GM18951 (cell line): ENCODE results near the gene CBFB.
"Not testable (repeated sequence)": the region's sequence is repeated elsewhere in the genome, so short reads cannot be mapped to it uniquely, and the experiment has no call there.

Source experiments
- POLR2A ChIP-seq: IDR thresholded peaks from 4 replicates; pipeline ENCODE4 v1.6.1; 2011; ENCODE audit warnings: mild to moderate bottlenecking; ENCODE audit not compliant: insufficient read length, insufficient read depth; ENCODE audit errors: extremely low read depth
- in situ Hi-C: fragments of 300-500 bp; cut with MboI; formaldehyde crosslinking; loops from one replicate; pipeline ENCODE4 v1.12.0; 2022; ENCODE audit warnings: low sequenced_read_pairs, mixed read lengths, inconsistent platforms; ENCODE audit not compliant: unreplicated experiment

Gene CBFB

DNA sequence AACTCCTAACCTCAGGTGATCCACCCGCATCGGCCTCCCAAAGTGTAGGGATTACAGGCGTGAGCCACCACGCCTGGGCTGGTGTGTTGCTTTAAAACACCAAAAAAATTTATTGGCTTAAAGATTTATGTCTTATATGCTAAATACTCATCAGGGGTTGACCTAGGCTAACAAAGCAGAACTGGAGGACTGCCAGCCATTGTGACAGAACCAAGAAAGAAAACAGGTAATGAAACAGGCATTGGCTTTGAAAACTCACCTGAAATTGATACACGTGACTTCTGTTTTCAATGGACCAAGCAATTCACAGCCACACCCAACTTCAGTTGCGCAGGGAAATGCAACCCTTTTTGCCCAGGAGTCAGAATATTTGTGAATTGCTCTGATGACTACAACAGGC is 75.9 kb downstream of the CBFB start:
- in situ Hi-C loops, result no loop called here

DNA sequence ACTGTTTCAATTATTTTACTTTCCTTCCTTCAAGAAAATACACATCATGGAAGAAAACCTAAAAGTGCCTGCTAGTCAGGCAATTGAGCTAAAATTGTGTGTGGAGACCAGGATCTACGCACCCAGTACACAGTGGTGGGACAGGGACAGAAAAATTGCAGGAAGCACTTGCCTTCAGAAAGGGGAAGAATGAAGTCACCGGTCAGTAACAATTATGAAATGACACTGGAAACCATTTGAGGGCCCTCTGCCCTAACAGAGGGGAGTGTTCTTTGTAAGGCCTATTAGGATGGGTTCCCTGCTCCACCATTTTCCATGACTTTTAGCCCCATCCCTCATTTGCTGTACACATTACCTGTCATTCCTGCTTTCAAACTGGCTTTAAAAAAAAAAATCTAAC is 76.3 kb downstream of the CBFB start:
- in situ Hi-C loops, result no loop called here
- TF ChIP-seq POLR2A, result no peak

More for the DNA sequence above, 75.9 kb downstream of the CBFB start:
- no peak for TF ChIP-seq POLR2A

DNA sequence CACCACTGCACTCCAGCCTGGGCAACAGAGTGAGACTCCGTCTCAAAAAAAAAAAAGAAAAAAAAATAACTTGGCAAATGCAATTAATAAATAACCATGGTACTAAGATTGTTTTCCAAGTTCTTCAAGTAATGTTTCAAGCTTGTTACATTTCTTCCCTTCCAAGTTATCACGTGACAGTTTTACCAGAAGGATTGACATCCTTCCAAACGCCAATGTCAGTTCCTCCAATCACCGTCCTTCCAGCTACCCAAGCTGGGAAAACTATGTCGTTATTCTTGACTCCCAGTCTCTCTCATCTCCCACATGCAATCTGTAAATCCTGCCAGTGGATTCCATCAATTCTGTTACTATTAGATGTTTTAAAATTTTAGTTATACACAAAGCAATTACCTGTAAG is 76.9 kb downstream of the CBFB start:
- in situ Hi-C loops, result no loop called here
- no peak for TF ChIP-seq POLR2A

DNA sequence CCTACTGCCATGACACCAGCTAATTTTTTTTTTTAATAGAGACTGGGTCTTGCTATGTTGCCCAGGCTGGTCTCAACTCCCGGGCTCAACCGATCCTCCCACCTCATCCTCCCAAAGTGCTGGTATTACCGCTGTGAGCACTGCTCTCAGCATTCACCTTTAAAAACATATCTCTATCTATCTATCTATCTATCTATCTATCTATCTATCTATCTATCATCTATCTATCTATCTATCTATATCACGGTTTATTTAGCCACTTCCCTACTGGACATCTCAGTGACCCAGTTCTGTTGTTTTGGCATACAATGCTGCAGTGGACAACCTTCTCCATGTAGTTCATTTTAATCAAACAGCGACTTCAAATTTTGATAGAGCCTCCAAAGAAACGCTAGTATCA is 79.5 kb downstream of the CBFB start:
- TF ChIP-seq POLR2A, result no peak
- in situ Hi-C loops, result no loop called here

DNA sequence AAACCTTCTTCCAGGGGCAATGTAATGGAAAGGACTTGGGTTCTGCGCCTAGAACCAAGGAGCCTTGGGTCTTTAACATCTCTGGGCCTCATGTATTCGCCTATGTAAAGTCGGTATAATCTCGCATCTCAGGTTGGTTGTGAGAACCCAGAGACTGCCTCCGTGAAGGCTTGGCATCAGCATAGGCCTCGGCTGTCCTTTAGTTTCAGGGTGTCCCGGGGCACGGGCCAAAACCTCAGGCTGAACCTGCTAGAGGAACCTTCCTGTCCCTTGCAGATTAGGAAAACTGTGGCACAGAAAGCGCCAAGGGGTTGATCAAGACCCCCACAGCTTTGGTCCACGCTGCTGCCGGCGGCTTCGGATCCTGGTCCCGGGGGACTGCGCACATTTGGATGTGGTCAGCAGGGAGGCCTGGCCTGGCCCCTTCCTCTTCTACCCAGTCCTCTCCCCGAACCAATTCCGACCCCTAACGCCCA is 80.0 kb downstream of the CBFB start:
- in situ Hi-C loops, result no loop called here

DNA sequence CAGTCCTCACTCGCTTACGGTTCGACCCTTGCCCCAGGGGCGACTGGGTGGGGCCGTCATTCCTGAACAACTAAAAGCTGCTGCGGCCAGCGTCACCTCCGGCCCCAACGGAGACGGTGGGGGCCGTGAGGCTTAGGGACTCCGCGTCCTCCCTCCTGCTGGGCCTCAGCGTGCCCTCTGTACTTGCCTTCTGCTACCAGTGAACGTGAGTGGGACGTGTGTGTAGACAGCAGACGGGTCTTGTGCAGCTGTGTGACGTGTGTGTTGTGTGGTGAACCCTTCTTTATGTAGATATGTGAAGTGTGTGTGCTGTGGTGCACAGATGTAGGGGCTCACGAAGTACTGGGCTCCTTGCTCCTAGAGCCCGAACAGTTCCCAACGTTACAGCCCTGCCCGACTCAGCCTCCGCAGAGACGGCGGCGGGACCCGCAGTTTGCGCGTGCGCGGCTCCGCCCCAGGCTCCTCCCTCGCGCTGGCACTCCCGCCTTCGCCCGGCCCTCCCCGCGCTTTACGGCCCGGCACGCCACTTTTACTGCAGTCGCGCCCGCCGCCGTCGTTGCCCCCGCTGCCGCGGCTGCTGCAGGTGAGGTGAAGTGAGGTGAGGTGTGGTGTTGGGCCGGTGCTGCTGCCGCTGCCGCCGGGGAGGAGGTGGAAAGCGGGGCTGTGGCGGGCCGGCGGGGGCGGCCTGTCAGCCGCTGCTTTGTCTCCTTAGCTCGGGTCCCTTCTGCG is 80.6 kb downstream of the CBFB start, which contains the start of gene PHAF1:
Gene PHAF1, plus strand, starts transcription at position 535 of the 729 bp plus-strand sequence. CDS start 235 bp downstream, outside the sequence.
- peak; percentile 95 for TF ChIP-seq POLR2A
- in situ Hi-C loops, result no loop called here

More for the DNA sequence above, 80.0 kb downstream of the CBFB start:
- TF ChIP-seq POLR2A, result no peak

DNA sequence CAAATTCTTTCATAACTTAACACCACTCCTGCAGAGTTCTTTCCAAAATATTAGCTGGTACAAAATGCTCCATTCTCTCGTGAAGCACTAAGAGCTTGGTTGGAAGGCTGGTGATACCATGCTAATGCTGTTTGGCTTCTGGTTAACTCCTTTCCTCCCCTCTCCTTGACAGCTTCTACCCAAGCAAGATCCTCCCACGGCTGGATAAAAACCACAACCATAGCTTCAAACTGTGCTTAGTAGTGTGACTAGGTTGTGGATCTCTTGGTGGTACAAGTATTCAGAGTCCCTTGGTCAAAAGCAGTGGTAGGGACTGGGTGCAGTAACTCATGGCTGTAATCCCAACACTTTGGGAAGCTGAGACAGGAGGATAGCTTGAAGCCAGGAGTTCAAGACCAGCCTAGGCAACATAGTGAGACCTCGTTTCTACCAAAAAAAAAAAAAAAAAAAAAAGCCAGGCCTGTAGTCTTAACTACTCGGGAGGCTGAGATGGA is 83.0 kb downstream of the CBFB start:
- in situ Hi-C loops, result no loop called here
- TF ChIP-seq POLR2A, result no peak

DNA sequence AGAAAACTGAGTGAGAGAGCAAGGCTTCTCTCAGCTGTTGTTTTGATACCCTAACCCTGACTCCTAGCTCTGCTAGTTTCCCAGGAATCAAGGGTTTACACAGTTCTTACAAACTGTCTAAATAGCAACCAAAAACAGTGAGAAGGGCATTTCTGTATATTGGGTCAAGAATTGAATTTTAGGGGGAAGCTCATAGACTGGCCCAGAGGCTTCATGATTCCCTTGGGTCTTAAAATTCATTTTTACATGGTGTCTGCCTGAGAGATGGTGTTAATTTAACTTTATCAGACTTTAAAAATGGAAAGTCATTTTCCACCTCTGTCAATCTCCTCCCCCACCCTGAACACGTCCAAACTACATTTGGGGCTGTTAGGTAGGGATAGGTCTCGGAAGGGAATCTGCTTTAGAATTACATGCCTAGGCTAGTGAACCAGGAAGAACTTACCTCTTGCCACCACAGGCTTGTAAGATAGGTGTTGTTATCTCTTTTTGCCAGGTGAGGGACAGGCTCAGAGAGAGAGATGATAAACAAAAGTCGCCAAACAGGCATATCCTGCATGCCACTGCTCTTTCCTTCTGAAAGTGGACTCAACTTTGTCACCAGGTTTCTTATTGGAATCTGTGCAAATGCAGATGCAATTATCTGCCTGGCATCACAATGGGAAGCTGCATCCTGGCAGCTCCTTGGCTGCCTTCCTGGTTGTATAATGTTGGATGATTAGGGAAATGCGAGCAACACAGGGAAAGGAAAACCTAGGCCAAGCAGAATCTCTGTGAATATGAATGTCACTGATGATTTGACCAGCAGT is 83.8 kb downstream of the CBFB start:
- in situ Hi-C loops, result no loop called here
- TF ChIP-seq POLR2A, result no peak

DNA sequence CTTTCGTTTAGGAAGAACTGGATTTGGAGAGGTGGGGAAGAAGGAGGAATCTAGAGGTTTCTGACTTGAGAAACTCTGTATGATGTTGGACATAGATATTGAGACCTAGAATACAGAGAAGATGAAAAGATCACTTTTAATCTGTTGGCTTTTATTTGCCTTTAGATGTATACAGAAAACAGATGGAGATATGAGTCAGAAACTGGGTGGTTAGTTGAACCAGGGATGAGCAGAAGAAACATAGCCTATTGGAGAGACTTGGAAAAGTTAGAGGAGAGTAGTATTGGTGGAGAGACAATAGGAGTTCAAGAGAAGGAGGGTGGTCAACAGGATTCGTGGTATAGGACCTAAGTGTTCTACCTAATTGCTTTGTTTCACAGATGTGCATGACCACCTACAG is 85.8 kb downstream of the CBFB start:
- TF ChIP-seq POLR2A, result no peak

DNA sequence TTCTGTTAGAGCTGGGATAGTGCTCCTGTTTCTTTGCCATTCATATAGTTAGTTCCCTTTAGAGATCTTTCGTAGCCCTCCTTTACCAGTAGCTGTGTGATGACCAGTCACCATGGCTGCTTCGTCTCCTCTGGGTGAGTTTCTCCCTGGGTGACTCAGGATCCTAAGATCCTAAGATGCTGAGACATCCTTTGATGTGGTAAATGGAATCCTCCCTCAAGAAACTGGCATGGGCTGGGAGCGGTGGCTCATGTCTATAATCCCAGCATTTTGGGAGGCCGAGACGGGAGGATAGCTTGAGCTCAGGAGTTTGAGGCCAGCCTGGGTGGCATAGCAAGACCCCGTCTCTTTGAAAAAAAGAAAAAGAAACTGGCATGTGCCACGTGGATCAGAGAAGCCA is 86.7 kb downstream of the CBFB start:
- in situ Hi-C loops, result no loop called here
- TF ChIP-seq POLR2A, result no peak

More for the DNA sequence above, 85.8 kb downstream of the CBFB start:
- in situ Hi-C loops, result no loop called here

DNA sequence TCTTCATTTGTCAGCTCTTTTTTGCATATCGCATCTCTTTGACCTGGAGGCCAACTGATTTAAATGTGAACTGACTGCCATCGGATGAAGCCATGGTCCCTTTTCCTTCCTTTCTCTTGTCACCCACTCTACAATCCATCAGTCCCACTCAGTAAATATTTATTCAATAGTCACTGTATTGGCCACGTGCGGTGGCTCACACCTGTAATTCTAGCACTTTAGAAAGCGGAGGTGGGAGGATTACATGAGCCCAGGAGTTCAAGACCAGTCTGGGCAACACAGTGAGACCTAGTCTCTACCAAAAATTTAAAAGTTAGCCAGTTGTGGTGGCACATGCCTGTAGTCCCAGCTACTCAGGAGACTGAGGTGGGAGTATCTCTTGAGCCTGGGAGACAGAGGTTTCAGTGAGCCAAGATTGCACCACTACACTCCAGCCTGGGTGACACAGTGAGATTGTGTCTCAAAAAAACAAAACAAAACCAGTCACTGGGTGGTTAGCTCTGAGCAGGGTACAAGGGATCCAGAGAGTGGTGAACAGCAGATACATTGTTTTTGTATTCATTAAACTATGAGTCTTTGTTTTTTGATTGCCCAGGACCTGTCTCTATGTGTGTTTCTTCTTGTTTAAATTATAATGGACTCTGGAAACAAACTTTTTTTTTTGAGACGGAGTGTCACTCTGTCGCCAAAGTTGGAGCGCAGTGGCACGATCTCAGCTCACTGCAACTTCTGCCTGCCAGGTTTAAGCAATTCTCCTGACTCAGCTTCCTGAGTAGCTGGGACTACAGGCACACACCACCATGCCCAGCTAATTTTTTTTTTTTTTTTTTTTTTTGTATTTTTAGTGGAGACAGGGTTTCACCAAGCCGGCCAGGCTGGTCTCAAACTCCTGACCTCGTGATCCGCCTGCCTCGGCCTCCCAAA is 87.7 kb downstream of the CBFB start:
- TF ChIP-seq POLR2A, result no peak
- in situ Hi-C loops, result no loop called here

DNA sequence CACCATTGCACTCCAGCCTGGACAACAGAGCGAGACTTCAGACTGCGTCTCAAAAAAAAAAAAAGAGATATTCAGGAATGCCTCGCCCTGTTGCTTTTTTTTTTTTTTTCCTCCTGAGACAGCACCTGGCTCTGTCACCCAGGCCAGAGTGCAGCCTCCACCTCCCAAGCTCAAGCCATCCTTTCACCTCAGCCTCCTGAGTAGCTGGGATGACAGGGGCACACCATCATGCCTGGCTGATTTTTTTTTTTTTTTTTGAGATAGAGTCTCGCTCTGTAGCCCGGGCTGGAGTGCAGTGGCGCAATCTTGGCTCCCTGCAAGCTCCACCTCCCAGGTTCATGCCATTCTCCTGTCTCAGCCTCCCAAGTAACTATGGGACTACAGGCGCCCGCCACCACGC is 88.8 kb downstream of the CBFB start:
- no peak for TF ChIP-seq POLR2A
- in situ Hi-C loops, result no loop called here

DNA sequence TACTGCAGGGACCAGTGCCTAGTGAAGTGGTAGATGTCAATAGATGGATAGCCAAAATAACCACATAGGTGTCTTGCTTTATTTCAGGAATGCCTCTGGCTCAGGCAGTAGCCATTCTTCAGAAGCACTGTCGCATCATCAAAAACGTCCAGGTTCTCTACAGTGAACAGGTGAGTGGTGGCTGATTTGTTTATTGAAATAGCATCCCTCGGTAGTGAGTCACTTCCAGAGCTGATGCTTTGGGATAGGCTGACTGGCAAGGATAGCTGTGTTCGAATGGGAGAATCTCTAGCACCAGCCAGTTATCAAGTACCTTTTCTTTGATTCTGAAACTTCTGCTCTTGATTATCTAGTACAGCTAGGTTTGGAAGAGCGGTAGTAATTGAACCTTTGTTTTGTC is 91.1 kb downstream of the CBFB start:
- no peak for TF ChIP-seq POLR2A
- in situ Hi-C loops, result no loop called here

DNA sequence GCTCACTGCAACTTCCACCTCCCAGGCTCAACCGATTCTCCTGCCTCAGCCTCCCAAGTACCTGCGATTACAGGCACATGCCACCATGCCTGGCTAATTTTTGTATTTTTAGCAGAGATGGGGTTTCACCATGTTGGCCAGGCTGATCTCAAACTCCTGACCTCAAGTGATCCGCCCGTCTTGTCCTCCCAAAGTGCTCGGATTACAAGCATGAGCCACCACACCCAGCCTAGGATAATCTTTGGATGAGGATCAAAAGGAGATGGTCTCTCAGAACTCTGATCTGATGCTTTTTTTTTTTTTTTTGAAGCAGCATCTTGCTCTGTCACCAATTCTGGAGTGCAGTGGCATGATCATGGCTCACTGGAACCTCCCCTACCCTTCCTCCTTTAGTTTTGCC is 93.8 kb downstream of the CBFB start:
- in situ Hi-C loops, result not testable (repeated sequence)
